ENCODE measurements around the gene KCMF1. TPM values are rescaled to one million over a fixed set of nuclear protein-coding genes. Genes with fewer than 3 reads are reported as not detected.
"Not testable (repeated sequence)": the region's sequence is repeated elsewhere in the genome, so short reads cannot be mapped to it uniquely, and the experiment has no call there.

The KCMF1 gene
- polyA plus RNA-seq, 1 experiment: 121 TPM

DNA sequence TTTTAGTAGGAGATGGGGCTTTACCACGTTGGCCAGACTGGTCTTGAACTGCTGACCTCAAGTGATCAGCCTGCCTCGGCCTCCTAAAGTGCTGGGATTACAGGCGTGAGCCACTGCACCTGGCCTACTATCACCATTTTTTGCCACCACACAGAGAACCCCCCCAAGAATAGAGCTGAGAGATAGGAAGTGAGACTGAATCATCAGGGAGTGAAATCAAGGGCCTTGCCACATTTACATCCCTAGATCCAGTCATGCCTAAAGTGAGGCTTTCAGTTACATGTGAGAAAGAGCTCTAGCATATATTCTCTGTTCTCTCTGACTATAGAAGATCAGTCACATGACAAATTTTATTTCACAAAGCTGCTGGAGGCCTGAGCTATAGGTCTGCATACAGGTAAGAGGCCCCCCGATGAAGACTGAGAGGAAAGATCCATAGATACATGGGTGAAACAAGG lies 28.0 kb upstream of the KCMF1 start:
- Histone ChIP-seq H3K27me3 (ENCODE audit: control insufficient read depth, insufficient read depth, low read length) (no peaks in the 10 kb centered on the region), H3K27ac (ENCODE audit: low read depth, low read length) (peak overlapping the region; percentile 11), H3K9me3 (ENCODE audit: control insufficient read depth, insufficient read depth, low read length) (no peaks in the 10 kb centered on the region; the same call in 1 of the 2 replicates), H3K4me3 (ENCODE audit: low read depth, low read length) (no peak overlapping the region)
- ChIA-PET POLR2A (interaction anchor here (1.0 to 1.3 kb wide), 2 partner anchors 17 to 23 kb away, joined by 3 to 5 read pairs; no protein-coding TSS in a partner anchor), CTCF (interaction anchor here (1.4 to 3.2 kb wide), 2 partner anchors 17 to 357 kb away, joined by 3 to 24 read pairs; no protein-coding TSS in a partner anchor)
- TF ChIP-seq, protein P1, sequence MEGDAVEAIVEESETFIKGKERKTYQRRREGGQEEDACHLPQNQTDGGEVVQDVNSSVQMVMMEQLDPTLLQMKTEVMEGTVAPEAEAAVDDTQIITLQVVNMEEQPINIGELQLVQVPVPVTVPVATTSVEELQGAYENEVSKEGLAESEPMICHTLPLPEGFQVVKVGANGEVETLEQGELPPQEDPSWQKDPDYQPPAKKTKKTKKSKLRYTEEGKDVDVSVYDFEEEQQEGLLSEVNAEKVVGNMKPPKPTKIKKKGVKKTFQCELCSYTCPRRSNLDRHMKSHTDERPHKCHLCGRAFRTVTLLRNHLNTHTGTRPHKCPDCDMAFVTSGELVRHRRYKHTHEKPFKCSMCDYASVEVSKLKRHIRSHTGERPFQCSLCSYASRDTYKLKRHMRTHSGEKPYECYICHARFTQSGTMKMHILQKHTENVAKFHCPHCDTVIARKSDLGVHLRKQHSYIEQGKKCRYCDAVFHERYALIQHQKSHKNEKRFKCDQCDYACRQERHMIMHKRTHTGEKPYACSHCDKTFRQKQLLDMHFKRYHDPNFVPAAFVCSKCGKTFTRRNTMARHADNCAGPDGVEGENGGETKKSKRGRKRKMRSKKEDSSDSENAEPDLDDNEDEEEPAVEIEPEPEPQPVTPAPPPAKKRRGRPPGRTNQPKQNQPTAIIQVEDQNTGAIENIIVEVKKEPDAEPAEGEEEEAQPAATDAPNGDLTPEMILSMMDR (IDR thresholded peaks at IDR 0.05; ENCODE audit: low read depth, low read length): no peak
- DNase-seq (ENCODE audit: low read depth, low spot score): no peak

- Histone ChIP-seq H3K9me3 (ENCODE audit: control insufficient read depth, insufficient read depth, low read length) (no peaks in the 10 kb centered on the region), H3K27ac (ENCODE audit: low read depth, low read length) (no peak overlapping the region), H3K27me3 (ENCODE audit: control insufficient read depth, insufficient read depth, low read length) (no peaks in the 10 kb centered on the region), H3K4me3 (ENCODE audit: low read depth, low read length) (no peak overlapping the region)
- POLR2A ChIA-PET: no interaction called here
- CTCF ChIA-PET: interaction anchor here (1.4 to 3.8 kb wide), 3 partner anchors 18 to 356 kb away, joined by 3 to 28 read pairs (median 3); no protein-coding TSS in a partner anchor
- no peak for DNase-seq (ENCODE audit: low read depth, low spot score)
- TF ChIP-seq, protein P1 (IDR thresholded peaks at IDR 0.05; ENCODE audit: low read depth, low read length): no peak
Measured at GRCh38 chr2:84944295-84944909, 26.6 kb upstream of the KCMF1 start.

GRCh38 chr2:84945838-84946203 lies 25.1 kb upstream of the KCMF1 start:
- H3K27me3 ChIP-seq (ENCODE audit: control insufficient read depth, insufficient read depth, low read length); H3K4me3 ChIP-seq (ENCODE audit: low read depth, low read length); H3K9me3 ChIP-seq (ENCODE audit: control insufficient read depth, insufficient read depth, low read length); DNase-seq (ENCODE audit: low read depth, low spot score): not testable (repeated sequence)
- peak overlapping the region; percentile 58 for H3K27ac ChIP-seq (ENCODE audit: low read depth, low read length)
- POLR2A ChIA-PET: interaction anchor here (1.2 to 2.0 kb wide), 2 partner anchors 12 to 25 kb away, joined by 6 to 10 read pairs; partner anchors contain the start of gene KCMF1
- CTCF ChIA-PET: interaction anchor here (0.6 to 3.8 kb wide), 5 partner anchors 11 to 453 kb away, joined by 3 to 28 read pairs (median 4); no protein-coding TSS in a partner anchor

GRCh38 chr2:84946204-84947009 lies 24.6 kb upstream of the KCMF1 start:
- ChIA-PET CTCF (interaction anchor here (0.6 to 3.8 kb wide), 6 partner anchors 11 to 453 kb away, joined by 3 to 28 read pairs (median 4); no protein-coding TSS in a partner anchor), POLR2A (interaction anchor here (1.0 to 2.0 kb wide), 3 partner anchors 12 to 28 kb away, joined by 3 to 10 read pairs (median 6); partner anchors contain the start of gene KCMF1)

More at GRCh38 chr2:84946204-84947009, 24.6 kb upstream of the KCMF1 start:
- TF ChIP-seq, protein P1 (IDR thresholded peaks at IDR 0.05; ENCODE audit: low read depth, low read length): no peak
- H3K27me3 ChIP-seq (ENCODE audit: control insufficient read depth, insufficient read depth, low read length): no peaks in the 10 kb centered on the region
- no peak overlapping the region for H3K4me3 ChIP-seq (ENCODE audit: low read depth, low read length)
- no peak for DNase-seq (ENCODE audit: low read depth, low spot score)
- H3K9me3 ChIP-seq (ENCODE audit: control insufficient read depth, insufficient read depth, low read length): no peaks in the 10 kb centered on the region
- peak overlapping the region; percentile 12 for H3K27ac ChIP-seq (ENCODE audit: low read depth, low read length)

Data from AG04450 (cell line).